Measurements from ENCODE around the gene KAZN.

KAZN gene

GRCh38 chr1:14836426-14837140 lies 238.1 kb downstream of the KAZN start:
- no peak for DNase-seq

GRCh38 chr1:14840374-14840773 lies 241.9 kb downstream of the KAZN start:
- no peak for DNase-seq

GRCh38 chr1:14841456-14841855 lies 243.0 kb downstream of the KAZN start:
- no peak for DNase-seq

- DNase-seq, result no peak
Measured at GRCh38 chr1:14841951-14842350, 243.5 kb downstream of the KAZN start.

- DNase-seq, result no peak
Measured at GRCh38 chr1:14842361-14842760, 243.9 kb downstream of the KAZN start.

GRCh38 chr1:14842891-14843290 lies 244.4 kb downstream of the KAZN start:
- no peak for DNase-seq

GRCh38 chr1:14843525-14843924 lies 245.0 kb downstream of the KAZN start:
- no peak for DNase-seq

- no peak for DNase-seq
Measured at GRCh38 chr1:14844356-14844755, 245.9 kb downstream of the KAZN start.

- DNase-seq, result no peak
Measured at GRCh38 chr1:14844923-14845617, 246.6 kb downstream of the KAZN start.

GRCh38 chr1:14845851-14846250 lies 247.4 kb downstream of the KAZN start:
- no peak for DNase-seq

GRCh38 chr1:14846688-14847087 lies 248.2 kb downstream of the KAZN start:
- no peak for DNase-seq

GRCh38 chr1:14848203-14848602 lies 249.7 kb downstream of the KAZN start:
- DNase-seq, result no peak

GRCh38 chr1:14848625-14849024 lies 250.1 kb downstream of the KAZN start:
- no peak for DNase-seq

GRCh38 chr1:14849038-14849437 lies 250.6 kb downstream of the KAZN start:
- DNase-seq, result no peak

- DNase-seq, result no peak
Measured at GRCh38 chr1:14850563-14850962, 252.1 kb downstream of the KAZN start.

- DNase-seq, result no peak
Measured at GRCh38 chr1:14851760-14852159, 253.3 kb downstream of the KAZN start.

- no peak for DNase-seq
Measured at GRCh38 chr1:14852291-14852690, 253.8 kb downstream of the KAZN start.

GRCh38 chr1:14853518-14853917 lies 255.0 kb downstream of the KAZN start:
- DNase-seq, result no peak

- no peak for DNase-seq
Measured at GRCh38 chr1:14855268-14855667, 256.8 kb downstream of the KAZN start.

- no peak for DNase-seq
Measured at GRCh38 chr1:14855801-14856200, 257.3 kb downstream of the KAZN start.

GRCh38 chr1:14857436-14858195 lies 259.1 kb downstream of the KAZN start:
- no peak for DNase-seq

GRCh38 chr1:14862114-14862771 lies 263.8 kb downstream of the KAZN start:
- DNase-seq, result no peak

GRCh38 chr1:14865106-14865505 lies 266.6 kb downstream of the KAZN start:
- no peak for DNase-seq
